GM19467 (cell line): ENCODE measurements around the gene OR5D14.

Experiments used
- ATAC-seq: cut with Tn5 transposase; IDR thresholded peaks from one replicate; pipeline ENCODE4 v1.9.1; 2021; ENCODE audit warnings: mild to moderate bottlenecking, moderate library complexity; ENCODE audit not compliant: unreplicated experiment

OR5D14 gene

GRCh38 chr11:55795256-55795655 is at the start of gene OR5D14:
Gene OR5D14 (plus strand): TSS chr11:55795556. CDS start chr11:55795556, 0 bp downstream.
- no peak for ATAC-seq

DNA sequence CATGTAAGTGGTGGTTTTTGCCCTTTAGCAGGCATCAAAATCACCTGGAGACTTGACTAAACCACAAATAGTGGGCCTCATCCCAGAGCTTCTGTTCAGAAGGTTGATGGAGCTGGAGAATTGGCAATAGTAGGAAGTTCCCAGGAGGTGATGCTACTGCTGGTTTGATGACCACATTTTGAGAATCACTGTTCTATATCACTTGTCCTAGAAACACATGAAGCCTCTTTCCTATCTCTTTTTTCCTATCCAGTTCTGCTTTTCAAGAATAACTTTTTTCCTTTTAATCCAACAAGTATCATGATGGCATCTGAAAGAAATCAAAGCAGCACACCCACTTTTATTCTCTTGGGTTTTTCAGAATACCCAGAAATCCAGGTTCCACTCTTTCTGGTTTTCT is 22.2 kb upstream of the OR5D14 start, which contains the start of gene OR5D13:
OR5D13 (plus strand) TSS at position 301 of the 400 bp plus-strand sequence; CDS start at position 301, 0 bp downstream.
- no peak for ATAC-seq

DNA sequence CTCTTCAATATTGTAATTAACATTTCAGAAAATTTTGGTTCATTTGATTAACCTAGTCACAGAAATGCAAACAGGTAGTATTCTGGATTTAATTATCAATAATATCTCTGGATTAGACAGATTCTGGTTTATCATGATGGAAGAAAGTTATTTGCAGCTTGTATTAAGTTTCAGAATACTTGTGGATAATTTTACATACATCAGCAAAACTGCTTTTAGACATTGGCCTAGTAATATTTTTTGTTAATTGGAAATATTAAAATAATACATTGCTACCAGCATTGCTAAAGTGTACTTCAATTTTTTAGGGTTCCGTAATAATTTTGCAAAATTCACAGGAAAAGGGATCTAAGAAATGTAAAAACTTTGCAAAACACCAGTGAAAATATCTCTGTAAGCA is 3.8 kb upstream of the OR5D14 start:
- no peak for ATAC-seq

- ATAC-seq, result no peak
These were observed 2.0 kb upstream of the OR5D14 start for GRCh38 chr11:55793321-55793720.

- ATAC-seq, result no peak
These were observed 10.9 kb downstream of the OR5D14 start for GRCh38 chr11:55806248-55806647.

GRCh38 chr11:55811067-55811466 is 15.7 kb downstream of the OR5D14 start, which contains the start of gene OR5L1:
Gene OR5L1 (plus strand): TSS chr11:55811367. CDS start chr11:55811467, 100 bp downstream.
- ATAC-seq, result no peak

DNA sequence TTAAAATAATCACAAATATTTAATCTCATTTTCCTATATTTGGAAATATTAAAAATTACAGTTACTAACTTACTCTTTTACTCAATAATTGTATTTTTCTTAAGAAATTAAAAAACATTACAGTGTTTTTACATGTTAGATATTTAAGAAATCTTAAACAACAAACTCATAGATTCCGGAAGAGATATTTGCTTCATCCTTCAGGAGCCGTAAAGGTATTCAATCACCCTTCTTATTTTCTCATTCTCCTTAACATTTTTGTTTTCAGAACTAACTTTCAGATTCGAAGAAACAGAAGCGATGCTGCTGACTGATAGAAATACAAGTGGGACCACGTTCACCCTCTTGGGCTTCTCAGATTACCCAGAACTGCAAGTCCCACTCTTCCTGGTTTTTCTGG is 24.0 kb downstream of the OR5D14 start, which contains the start of gene OR5D18:
OR5D18 (plus strand) TSS at position 301 of the 400 bp plus-strand sequence; CDS start at position 301, 0 bp downstream.
- no peak for ATAC-seq

DNA sequence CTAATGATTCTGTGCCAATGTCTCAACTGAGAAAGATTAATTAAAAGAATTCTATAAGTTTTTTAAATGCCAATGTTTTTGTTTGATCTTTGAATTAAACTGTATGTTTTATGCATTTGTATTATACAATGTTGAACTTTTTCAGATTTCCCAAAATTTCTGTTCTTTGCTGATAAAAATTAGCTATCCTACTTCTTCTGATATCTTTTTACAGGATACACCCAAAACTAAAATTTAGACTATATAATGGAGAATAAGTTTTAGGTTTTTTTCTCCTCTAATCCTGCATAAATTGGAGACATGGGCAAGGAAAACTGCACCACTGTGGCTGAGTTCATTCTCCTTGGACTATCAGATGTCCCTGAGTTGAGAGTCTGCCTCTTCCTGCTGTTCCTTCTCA is 31.6 kb downstream of the OR5D14 start, which contains the start of gene OR5L2:
OR5L2 (plus strand) TSS at position 301 of the 400 bp plus-strand sequence; CDS start at position 301, 0 bp downstream.
- ATAC-seq, result no peak

- no peak for ATAC-seq
These were observed 43.1 kb downstream of the OR5D14 start, which contains the start of gene OR5D16 for GRCh38 chr11:55838452-55838851. Gene OR5D16 (plus strand): TSS chr11:55838752. CDS start chr11:55838752, 0 bp downstream.
